Hepatocyte (in vitro differentiated cells): Measurements from ENCODE around the gene GRIN2C. TPM values are rescaled to one million over a fixed set of nuclear protein-coding genes. Genes with fewer than 3 reads are reported as not detected.

ENCODE experiments used
- DNase-seq: peaks from one replicate; pipeline ENCODE4 v3.0.0-alpha.2; 2016; ENCODE audit warnings: low spot score
- H2AFZ ChIP-seq: fragments of 200-600 bp; sonication (generic); 2 replicates; pipeline ENCODE4 v1.6.0; 2016; ENCODE audit warnings: antibody characterized with exemption, mild to moderate bottlenecking
- H3K27ac ChIP-seq: fragments of 200-600 bp; sonication (generic); 2 replicates; pipeline ENCODE4 v1.5.1; 2016; ENCODE audit warnings: mild to moderate bottlenecking
- H3K27me3 ChIP-seq: fragments of 200-600 bp; sonication (generic); 2 replicates; pipeline ENCODE4 v1.6.1; 2016
- H3K36me3 ChIP-seq: fragments of 200-600 bp; sonication (generic); replicated peaks from 2 replicates; pipeline ENCODE4 v1.5.1; 2016; ENCODE audit warnings: low read depth; ENCODE audit not compliant: insufficient read depth
- H3K4me1 ChIP-seq: fragments of 200-600 bp; sonication (generic); 2 replicates; pipeline ENCODE4 v1.5.1; 2016; ENCODE audit warnings: mild to moderate bottlenecking, moderate library complexity; ENCODE audit not compliant: insufficient read depth
- H3K4me2 ChIP-seq: fragments of 200-600 bp; sonication (generic); 2 replicates; pipeline ENCODE4 v1.6.0; 2016
- H3K4me3 ChIP-seq: fragments of 200-600 bp; sonication (generic); 2 replicates; pipeline ENCODE4 v1.5.1; 2016; ENCODE audit warnings: mild to moderate bottlenecking
- H3K79me2 ChIP-seq: fragments of 200-600 bp; sonication (generic); 2 replicates; pipeline ENCODE4 v1.6.0; 2017; ENCODE audit warnings: mild to moderate bottlenecking
- H3K9me2 ChIP-seq: fragments of 200-600 bp; sonication (generic); replicated peaks from 2 replicates; pipeline ENCODE4 v1.6.0; 2017; ENCODE audit warnings: mild to moderate bottlenecking; ENCODE audit not compliant: insufficient read depth
- H3K9me3 ChIP-seq: fragments of 200-600 bp; sonication (generic); 2 replicates; pipeline ENCODE4 v1.5.1; 2016; ENCODE audit warnings: low read depth, mild to moderate bottlenecking
- H4K20me1 ChIP-seq: fragments of 200-600 bp; sonication (generic); 2 replicates; pipeline ENCODE4 v1.6.0; 2016; ENCODE audit warnings: mild to moderate bottlenecking; ENCODE audit not compliant: insufficient read depth, poor library complexity, severe bottlenecking
- CTCF ChIP-seq: fragments of 200-600 bp; sonication (generic); IDR thresholded peaks from 2 replicates; pipeline ENCODE4 v1.5.1; 2016; ENCODE audit warnings: antibody characterized with exemption, mild to moderate bottlenecking; ENCODE audit not compliant: poor library complexity
- EZH2 ChIP-seq: fragments of 200-600 bp; sonication (generic); IDR thresholded peaks from 2 replicates; pipeline ENCODE4 v1.6.1; 2016; ENCODE audit warnings: antibody characterized with exemption, mild to moderate bottlenecking, borderline replicate concordance
- EZH2phosphoT487 ChIP-seq: fragments of 200-600 bp; sonication (generic); IDR thresholded peaks from one replicate; pipeline ENCODE4 v1.6.1; 2018; ENCODE audit warnings: antibody characterized with exemption, mild to moderate bottlenecking, low read depth, moderate library complexity; ENCODE audit not compliant: unreplicated experiment, severe bottlenecking
- WGBS: methylation state at CpG from one replicate; pipeline ENCODE4 v1.1.6; 2016; ENCODE audit warnings: low lambda C conversion rate; ENCODE audit errors: missing lambda C conversion rate; 5-methylcytosine and 5-hydroxymethylcytosine counted together
- polyA plus RNA-seq: library from polyadenylated mRNA; unstranded; fragments of >200 nt; fragmentation: Nextera tagmentation; extraction: Ambion mirVana; gene quantifications from 2 replicates; pipeline ENCODE4 v1.2.1, GENCODE V29; 2016
- total RNA-seq: library from RNA; depleted of rRNA; stranded (reverse); fragments of >200 nt; gene quantifications from 2 replicates; pipeline ENCODE4 v1.2.3, GENCODE V29; 2014

Gene GRIN2C
- total and polyA plus RNA-seq, 2 experiments from 2014 or later, result 0.27 TPM; not detected in 1

GRCh38 chr17:74853048-74853397 lies 6.7 kb downstream of the GRIN2C start:
- 27% methylated on average over 9 of the region's 9 CpGs for WGBS
- H3K36me3 ChIP-seq, result no peaks in the 10 kb centered on the region
- DNase-seq, result no peak
- peaks cover 71% of the 10 kb centered on the region for H3K27me3 ChIP-seq
- no peak overlapping the region for H3K27ac ChIP-seq
- H3K9me2 ChIP-seq, result no peaks in the 10 kb centered on the region
- no peak overlapping the region for H2AFZ ChIP-seq
- no peaks in the 10 kb centered on the region for H3K9me3 ChIP-seq
- H3K4me2 ChIP-seq, result peak overlapping the region; percentile 75
- peaks cover 4% of the 10 kb centered on the region for H3K4me1 ChIP-seq
- no peaks in the 10 kb centered on the region for H4K20me1 ChIP-seq
- H3K4me3 ChIP-seq, result no peak overlapping the region
- TF ChIP-seq EZH2phosphoT487, result no peak
- TF ChIP-seq CTCF, result no peak
- peak; percentile 33 for TF ChIP-seq EZH2
- H3K79me2 ChIP-seq, result no peaks in the 10 kb centered on the region

GRCh38 chr17:74852237-74853047 lies 7.2 kb downstream of the GRIN2C start:
- Histone ChIP-seq H3K9me3 (no peaks in the 10 kb centered on the region), H4K20me1 (no peaks in the 10 kb centered on the region), H3K4me1 (peaks cover 4% of the 10 kb centered on the region), H3K27ac (no peak overlapping the region), H3K9me2 (no peaks in the 10 kb centered on the region), H3K36me3 (no peaks in the 10 kb centered on the region), H3K27me3 (peaks cover 65% of the 10 kb centered on the region), H3K79me2 (no peaks in the 10 kb centered on the region), H3K4me3 (no peak overlapping the region), H3K4me2 (peak overlapping the region; percentile 75), H2AFZ (no peak overlapping the region)
- TF ChIP-seq EZH2 (peak; percentile 63), CTCF (no peak)
- WGBS, result 20% methylated on average over 57 of the region's 76 CpGs
- peak; percentile 76 for DNase-seq

GRCh38 chr17:74851612-74852236 lies 8.0 kb downstream of the GRIN2C start:
- 85% methylated on average over 29 of the region's 29 CpGs for WGBS
- peaks cover 58% of the 10 kb centered on the region for H3K27me3 ChIP-seq
- no peak overlapping the region for H3K27ac ChIP-seq
- H3K4me2 ChIP-seq, result no peak overlapping the region
- H3K4me1 ChIP-seq, result peaks cover 4% of the 10 kb centered on the region
- no peaks in the 10 kb centered on the region for H3K36me3 ChIP-seq
- H4K20me1 ChIP-seq, result no peaks in the 10 kb centered on the region
- no peak for TF ChIP-seq CTCF
- H2AFZ ChIP-seq, result no peak overlapping the region
- no peaks in the 10 kb centered on the region for H3K79me2 ChIP-seq
- no peak for DNase-seq
- no peak overlapping the region for H3K4me3 ChIP-seq
- H3K9me3 ChIP-seq, result no peaks in the 10 kb centered on the region
- H3K9me2 ChIP-seq, result no peaks in the 10 kb centered on the region
